ENCODE data around the gene GDF11. TPM values are rescaled to one million over a fixed set of nuclear protein-coding genes. Genes with fewer than 3 reads are reported as not detected.
A peak's percentile ranks its signal among the peaks of the same experiment; 100 is the strongest.

Gene GDF11
- total RNA-seq, result 66.6 and 67.0 TPM in 2 replicates
- long read RNA-seq, partial matches to known transcripts, result 0 of 9 reads
- long read RNA-seq, other reads (novel, unspliced or antisense), result 9 of 9 reads

DNA sequence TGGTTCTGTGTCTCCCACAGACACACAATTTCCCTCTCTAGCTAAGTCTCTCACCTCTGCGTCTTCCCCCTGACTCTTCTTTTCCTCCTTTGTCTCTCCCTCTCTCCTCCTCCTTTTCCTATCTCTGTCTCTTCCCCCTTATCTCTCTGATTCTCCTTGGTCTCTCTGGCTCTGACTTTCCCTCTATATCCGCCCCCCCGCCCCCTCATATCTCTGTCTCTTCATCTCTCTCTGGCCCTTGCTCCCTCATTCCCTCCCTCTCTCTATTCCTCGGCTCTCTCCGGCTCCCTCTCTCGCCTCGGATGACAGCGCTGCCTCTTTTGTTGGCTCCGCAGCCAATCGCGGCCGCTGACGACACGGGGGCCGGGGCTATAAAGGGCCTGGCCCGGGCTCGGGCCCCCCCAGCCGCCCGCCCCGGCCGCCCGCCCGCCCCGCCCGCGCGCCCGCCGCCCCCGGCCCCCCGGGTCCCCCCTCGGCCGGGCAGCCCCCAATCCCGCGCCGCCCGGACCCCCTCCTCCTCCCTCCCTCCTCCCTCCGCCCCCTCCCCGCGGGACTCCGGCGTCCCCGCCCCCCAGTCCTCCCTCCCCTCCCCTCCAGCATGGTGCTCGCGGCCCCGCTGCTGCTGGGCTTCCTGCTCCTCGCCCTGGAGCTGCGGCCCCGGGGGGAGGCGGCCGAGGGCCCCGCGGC is at the start of gene GDF11:
TSS of gene GDF11 (plus strand) at position 404 of the 687 bp plus-strand sequence. CDS start at position 599, 195 bp downstream.
- DNase-seq (ENCODE audit: low read depth, low spot score), result peak; percentile 76
- Mint-ChIP-seq H3K27me3 (ENCODE audit: low read depth) (no peaks in the 10 kb centered on the region), H3K4me3 (peak within 1 kb of the TSS; percentile 96), H3K9me3 (no peaks in the 10 kb centered on the region), H3K36me3 (ENCODE audit: low read depth) (no peaks in the 10 kb centered on the region), H3K4me1 (peaks cover 59% of the 10 kb centered on the region), H3K27ac (ENCODE audit: unreplicated experiment) (peak within 1 kb of the TSS; percentile 99)
- TF ChIP-seq, protein P1, sequence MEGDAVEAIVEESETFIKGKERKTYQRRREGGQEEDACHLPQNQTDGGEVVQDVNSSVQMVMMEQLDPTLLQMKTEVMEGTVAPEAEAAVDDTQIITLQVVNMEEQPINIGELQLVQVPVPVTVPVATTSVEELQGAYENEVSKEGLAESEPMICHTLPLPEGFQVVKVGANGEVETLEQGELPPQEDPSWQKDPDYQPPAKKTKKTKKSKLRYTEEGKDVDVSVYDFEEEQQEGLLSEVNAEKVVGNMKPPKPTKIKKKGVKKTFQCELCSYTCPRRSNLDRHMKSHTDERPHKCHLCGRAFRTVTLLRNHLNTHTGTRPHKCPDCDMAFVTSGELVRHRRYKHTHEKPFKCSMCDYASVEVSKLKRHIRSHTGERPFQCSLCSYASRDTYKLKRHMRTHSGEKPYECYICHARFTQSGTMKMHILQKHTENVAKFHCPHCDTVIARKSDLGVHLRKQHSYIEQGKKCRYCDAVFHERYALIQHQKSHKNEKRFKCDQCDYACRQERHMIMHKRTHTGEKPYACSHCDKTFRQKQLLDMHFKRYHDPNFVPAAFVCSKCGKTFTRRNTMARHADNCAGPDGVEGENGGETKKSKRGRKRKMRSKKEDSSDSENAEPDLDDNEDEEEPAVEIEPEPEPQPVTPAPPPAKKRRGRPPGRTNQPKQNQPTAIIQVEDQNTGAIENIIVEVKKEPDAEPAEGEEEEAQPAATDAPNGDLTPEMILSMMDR (conservative IDR thresholded peaks at IDR 0.05), result no peak

DNA sequence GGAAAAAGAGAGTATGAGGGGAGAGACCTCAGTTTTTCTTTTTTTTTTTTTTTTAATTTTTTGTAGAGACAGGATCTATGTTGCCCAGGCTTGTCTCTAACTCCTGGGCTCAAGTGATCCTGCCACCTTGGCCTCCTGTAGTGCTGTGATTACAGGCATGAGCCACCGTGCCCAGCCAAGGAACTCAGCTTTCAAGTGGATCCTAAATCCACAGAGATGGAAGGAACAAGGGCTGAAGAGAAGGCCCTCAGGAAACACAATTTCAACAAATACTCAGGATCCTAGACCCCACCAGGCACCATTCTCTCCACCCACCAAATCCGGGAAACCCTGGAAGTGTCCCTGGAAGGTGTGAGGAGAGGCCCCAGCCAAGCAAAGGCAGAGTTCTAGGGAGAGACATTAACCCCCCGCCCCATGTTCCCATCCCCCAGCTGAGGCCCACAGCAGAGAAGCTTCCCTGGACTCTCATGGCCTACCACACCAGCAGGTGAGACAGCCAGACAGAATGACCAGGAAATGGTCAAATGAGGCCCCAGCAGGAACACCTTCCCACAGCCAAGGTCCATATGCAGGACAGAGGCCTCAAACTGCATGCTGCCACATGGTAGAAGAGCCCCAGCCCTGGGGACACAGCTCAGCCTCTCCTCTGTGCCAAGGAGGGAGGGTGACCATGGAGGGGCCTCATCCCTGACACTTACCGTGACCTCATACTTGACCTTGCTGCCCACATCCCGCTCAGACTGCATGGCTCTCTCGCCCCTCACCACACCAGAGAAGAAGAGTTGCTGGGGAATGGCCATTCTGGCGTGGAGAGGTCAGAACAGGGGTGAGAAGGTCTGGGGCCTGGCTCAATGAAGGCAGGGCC is 49.4 kb upstream of the GDF11 start:
- Mint-ChIP-seq H3K27me3 (ENCODE audit: low read depth) (no peaks in the 10 kb centered on the region), H3K27ac (ENCODE audit: unreplicated experiment) (no peak overlapping the region), H3K4me1 (no peaks in the 10 kb centered on the region), H3K4me3 (no peak overlapping the region), H3K9me3 (no peaks in the 10 kb centered on the region), H3K36me3 (ENCODE audit: low read depth) (peaks cover 3% of the 10 kb centered on the region)
- DNase-seq (ENCODE audit: low read depth, low spot score), result no peak
- TF ChIP-seq, protein P1 (conservative IDR thresholded peaks at IDR 0.05), result no peak

DNA sequence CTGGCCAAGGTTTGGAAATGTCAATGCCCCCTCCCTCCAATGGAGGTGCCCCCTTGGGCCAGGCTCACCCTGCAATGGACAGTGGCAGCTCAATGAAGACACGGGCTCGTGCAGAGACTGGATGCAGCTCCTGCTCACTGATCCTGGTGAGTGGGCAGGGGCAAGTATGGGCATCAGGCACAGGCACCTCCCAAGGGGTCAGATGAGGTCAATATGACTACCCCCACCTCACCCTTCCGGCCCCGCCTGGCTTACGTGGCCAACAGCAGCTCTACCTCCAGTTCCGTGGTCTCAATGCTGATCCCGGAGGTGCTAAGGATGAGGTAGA is 48.8 kb upstream of the GDF11 start:
- TF ChIP-seq, protein P1 (conservative IDR thresholded peaks at IDR 0.05), result no peak
- Mint-ChIP-seq H3K36me3 (ENCODE audit: low read depth) (peaks cover 3% of the 10 kb centered on the region), H3K27me3 (ENCODE audit: low read depth) (no peaks in the 10 kb centered on the region), H3K9me3 (no peaks in the 10 kb centered on the region), H3K4me1 (no peaks in the 10 kb centered on the region), H3K4me3 (no peak overlapping the region), H3K27ac (ENCODE audit: unreplicated experiment) (peak overlapping the region; percentile 43)
- DNase-seq (ENCODE audit: low read depth, low spot score), result no peak

DNA sequence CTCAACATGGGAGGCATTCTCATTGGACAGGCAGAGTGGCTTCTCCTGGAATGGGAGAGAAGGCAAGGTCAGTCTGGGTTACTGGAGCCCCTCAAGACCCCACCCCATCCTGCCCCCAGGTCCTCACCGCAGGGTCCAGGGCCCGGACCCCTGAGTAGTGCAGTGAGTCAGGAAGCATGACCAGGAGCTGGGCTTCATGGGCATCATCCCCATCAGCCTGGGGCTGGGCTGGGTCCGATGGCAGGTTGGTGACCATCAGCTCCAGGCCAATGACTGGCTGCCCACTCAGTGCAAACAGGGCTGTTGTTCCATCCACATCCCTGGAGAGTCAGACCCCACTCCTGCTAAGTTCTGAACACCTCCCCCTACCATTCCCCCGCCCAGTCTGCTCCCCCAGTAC is 48.3 kb upstream of the GDF11 start:
- Mint-ChIP-seq H3K4me3 (no peak overlapping the region), H3K4me1 (no peaks in the 10 kb centered on the region), H3K27me3 (ENCODE audit: low read depth) (no peaks in the 10 kb centered on the region), H3K36me3 (ENCODE audit: low read depth) (peaks cover 3% of the 10 kb centered on the region), H3K9me3 (no peaks in the 10 kb centered on the region), H3K27ac (ENCODE audit: unreplicated experiment) (no peak overlapping the region)
- TF ChIP-seq, protein P1 (conservative IDR thresholded peaks at IDR 0.05), result no peak
- DNase-seq (ENCODE audit: low read depth, low spot score), result no peak

DNA sequence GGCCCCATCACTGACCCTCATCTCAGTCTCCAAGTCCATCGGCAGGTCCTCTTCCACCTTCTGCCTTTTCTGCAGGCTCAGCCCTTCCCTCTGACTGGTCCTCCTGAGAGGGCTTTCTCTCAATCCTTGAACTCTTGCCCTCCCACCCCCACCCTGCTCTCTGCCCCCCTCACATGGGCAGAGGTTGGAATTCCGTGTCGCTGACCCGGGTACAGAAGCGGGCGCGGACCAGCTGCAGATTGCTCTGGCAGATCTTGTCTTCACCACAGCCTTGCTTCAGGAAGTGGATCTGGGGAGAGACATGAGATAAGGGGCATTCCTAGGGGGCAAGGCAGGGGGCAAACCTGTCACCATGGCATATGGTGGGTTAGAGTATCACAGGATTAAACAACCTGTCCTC is 47.6 kb upstream of the GDF11 start:
- H3K4me3 Mint-ChIP-seq, result no peak overlapping the region
- TF ChIP-seq, protein P1 (conservative IDR thresholded peaks at IDR 0.05), result no peak
- no peaks in the 10 kb centered on the region for H3K9me3 Mint-ChIP-seq
- peaks cover 3% of the 10 kb centered on the region for H3K36me3 Mint-ChIP-seq (ENCODE audit: low read depth)
- no peaks in the 10 kb centered on the region for H3K4me1 Mint-ChIP-seq
- no peak overlapping the region for H3K27ac Mint-ChIP-seq (ENCODE audit: unreplicated experiment)
- DNase-seq (ENCODE audit: low read depth, low spot score), result no peak
- no peaks in the 10 kb centered on the region for H3K27me3 Mint-ChIP-seq (ENCODE audit: low read depth)

All from neural crest cell (in vitro differentiated cells).